Measurements from ENCODE around the gene AFAP1. TPM values are rescaled to one million over a fixed set of nuclear protein-coding genes. Genes with fewer than 3 reads are reported as not detected.

Gene AFAP1
- polyA plus RNA-seq, 1 experiment: 61.7 TPM

GRCh38 chr4:7764466-7764865 lies 175.2 kb downstream of the AFAP1 start:
- Histone ChIP-seq H3K4me3 (ENCODE audit: low read depth, low read length) (no peak overlapping the region), H3K27ac (ENCODE audit: low read depth, low read length) (peak overlapping the region; percentile 39), H3K9me3 (ENCODE audit: control insufficient read depth, insufficient read depth, low read length) (no peaks in the 10 kb centered on the region), H3K27me3 (ENCODE audit: control insufficient read depth, insufficient read depth, low read length) (no peaks in the 10 kb centered on the region)
- no peak for TF ChIP-seq CTCF (IDR thresholded peaks at IDR 0.05; ENCODE audit: low read depth, low read length)
- ChIA-PET POLR2A (no interaction called here), CTCF (no interaction called here)
- DNase-seq (ENCODE audit: low read depth, low spot score): no peak

GRCh38 chr4:7763788-7764187 lies 175.9 kb downstream of the AFAP1 start:
- DNase-seq (ENCODE audit: low read depth, low spot score): peak; percentile 15
- ChIA-PET CTCF (no interaction called here), POLR2A (no interaction called here)
- Histone ChIP-seq H3K27ac (ENCODE audit: low read depth, low read length) (no peak overlapping the region), H3K4me3 (ENCODE audit: low read depth, low read length) (no peak overlapping the region), H3K27me3 (ENCODE audit: control insufficient read depth, insufficient read depth, low read length) (no peaks in the 10 kb centered on the region), H3K9me3 (ENCODE audit: control insufficient read depth, insufficient read depth, low read length) (no peaks in the 10 kb centered on the region)
- no peak for TF ChIP-seq CTCF (IDR thresholded peaks at IDR 0.05; ENCODE audit: low read depth, low read length)

- no peak for TF ChIP-seq CTCF (IDR thresholded peaks at IDR 0.05; ENCODE audit: low read depth, low read length)
- Histone ChIP-seq H3K9me3 (ENCODE audit: control insufficient read depth, insufficient read depth, low read length) (no peaks in the 10 kb centered on the region), H3K27ac (ENCODE audit: low read depth, low read length) (no peak overlapping the region), H3K27me3 (ENCODE audit: control insufficient read depth, insufficient read depth, low read length) (no peaks in the 10 kb centered on the region), H3K4me3 (ENCODE audit: low read depth, low read length) (no peak overlapping the region)
- ChIA-PET CTCF (interaction anchor here (2.4 kb wide), 1 partner anchor 225 kb away, joined by 25 read pairs; no protein-coding TSS in a partner anchor), POLR2A (no interaction called here)
- DNase-seq (ENCODE audit: low read depth, low spot score): no peak
Observed at GRCh38 chr4:7763106-7763505, 176.6 kb downstream of the AFAP1 start.

- Histone ChIP-seq H3K4me3 (ENCODE audit: low read depth, low read length) (no peak overlapping the region), H3K27ac (ENCODE audit: low read depth, low read length) (no peak overlapping the region), H3K9me3 (ENCODE audit: control insufficient read depth, insufficient read depth, low read length) (no peaks in the 10 kb centered on the region), H3K27me3 (ENCODE audit: control insufficient read depth, insufficient read depth, low read length) (no peaks in the 10 kb centered on the region)
- no peak for DNase-seq (ENCODE audit: low read depth, low spot score)
- ChIA-PET CTCF (interaction anchor here (0.8 to 2.4 kb wide), 6 partner anchors 8 to 225 kb away, joined by 3 to 25 read pairs (median 4); no protein-coding TSS in a partner anchor), POLR2A (no interaction called here)
- no peak for TF ChIP-seq CTCF (IDR thresholded peaks at IDR 0.05; ENCODE audit: low read depth, low read length)
Observed at GRCh38 chr4:7762376-7763030, 177.2 kb downstream of the AFAP1 start.

- ChIA-PET CTCF (interaction anchor here (0.8 to 2.4 kb wide), 7 partner anchors 9 to 226 kb away, joined by 3 to 25 read pairs (median 4); no protein-coding TSS in a partner anchor), POLR2A (no interaction called here)
- TF ChIP-seq CTCF (IDR thresholded peaks at IDR 0.05; ENCODE audit: low read depth, low read length): peak; percentile 74
- DNase-seq (ENCODE audit: low read depth, low spot score): no peak
- H3K9me3 ChIP-seq (ENCODE audit: control insufficient read depth, insufficient read depth, low read length): no peaks in the 10 kb centered on the region
- no peaks in the 10 kb centered on the region for H3K27me3 ChIP-seq (ENCODE audit: control insufficient read depth, insufficient read depth, low read length)
- no peak overlapping the region for H3K4me3 ChIP-seq (ENCODE audit: low read depth, low read length)
- H3K27ac ChIP-seq (ENCODE audit: low read depth, low read length): no peak overlapping the region
Observed at GRCh38 chr4:7761720-7762119, 177.9 kb downstream of the AFAP1 start.

Measured in AG04450 (cell line).